Activated CD8-positive, alpha-beta memory T cell treated with anti-CD3 and anti-CD28 coated beads for 36 hours (primary cell): ENCODE data around the gene CACTIN. TPM values are rescaled to one million over a fixed set of nuclear protein-coding genes. Genes with fewer than 3 reads are reported as not detected.
"Not testable (repeated sequence)": the region's sequence is repeated elsewhere in the genome, so short reads cannot be mapped to it uniquely, and the experiment has no call there.

Experiments used
- CTCF ChIA-PET: fragments of 350-600 bp; sonication (Branson Sonifier 250); formaldehyde crosslinking; loops from one replicate; lab custom pipeline; 2021; ENCODE audit warnings: antibody characterized with exemption; lab: Charles Lee
- POLR2A ChIA-PET: fragments of 350-600 bp; sonication (Branson Sonifier 250); formaldehyde crosslinking; loops from one replicate; lab custom pipeline; 2021; ENCODE audit warnings: antibody characterized with exemption; lab: Charles Lee
- total RNA-seq, 2 experiments: library from RNA; stranded (reverse); gene quantifications; one replicate each; pipeline ENCODE4 v1.2.3, GENCODE V29; 2021

CACTIN gene
- total RNA-seq, 2 experiments from 2014 or later, result 36.7 to 38.1 TPM

DNA sequence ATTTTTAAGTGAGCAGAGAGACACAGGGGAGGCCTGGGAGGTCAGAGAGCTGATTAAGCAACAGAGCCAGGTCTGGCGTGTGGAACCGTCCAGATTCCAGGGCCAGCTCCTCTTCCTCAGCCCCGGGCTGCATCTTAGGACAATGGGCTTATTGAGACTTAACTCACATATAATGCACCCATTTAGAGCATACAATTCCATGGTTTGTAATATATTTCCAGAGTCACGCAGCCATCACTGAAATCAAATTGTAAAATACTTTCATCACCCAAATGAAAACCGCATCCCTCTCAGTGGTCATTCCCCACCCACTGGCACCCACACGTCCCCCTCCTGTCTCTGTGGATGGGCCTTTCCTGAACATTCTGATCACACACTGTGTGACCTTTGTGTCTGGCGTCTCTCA is 56.0 kb downstream of the CACTIN start:
- CTCF ChIA-PET, result interaction anchor here (0.5 to 0.7 kb wide), 2 partner anchors 70 to 106 kb away, joined by 3 read pairs; partner anchors contain the start of gene DOHH
- POLR2A ChIA-PET, result no interaction called here

GRCh38 chr19:3570042-3570441 is 56.5 kb downstream of the CACTIN start:
- CTCF ChIA-PET, result interaction anchor here (0.5 to 0.7 kb wide), 2 partner anchors 70 to 106 kb away, joined by 3 read pairs; partner anchors contain the start of gene DOHH
- POLR2A ChIA-PET, result not testable (repeated sequence)

DNA sequence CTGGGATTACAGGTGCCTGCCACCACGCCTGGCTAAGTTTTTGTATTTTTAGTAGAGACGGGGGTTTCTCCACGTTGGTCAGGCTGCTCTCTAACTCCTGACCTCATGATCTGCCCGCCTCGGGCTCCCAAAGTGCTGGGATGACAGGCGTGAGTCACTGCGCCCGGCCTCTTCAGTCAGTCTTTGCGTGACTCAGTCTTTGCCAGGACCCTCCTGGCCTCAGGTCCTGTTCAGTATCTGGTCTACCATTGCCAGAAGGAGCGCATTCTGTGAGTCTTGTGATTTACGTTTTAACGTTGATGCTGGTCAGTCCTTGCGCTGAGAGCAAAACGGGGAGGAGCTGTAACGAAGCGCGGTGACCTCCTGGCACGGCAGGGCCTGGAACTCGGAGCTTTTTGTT is 61.5 kb downstream of the CACTIN start:
- POLR2A ChIA-PET, result interaction anchor here (0.7 kb wide), 1 partner anchor 8 kb away, joined by 3 read pairs; no protein-coding TSS in a partner anchor
- CTCF ChIA-PET, result interaction anchor here (0.6 kb wide), 1 partner anchor 16 kb away, joined by 3 read pairs; no protein-coding TSS in a partner anchor

DNA sequence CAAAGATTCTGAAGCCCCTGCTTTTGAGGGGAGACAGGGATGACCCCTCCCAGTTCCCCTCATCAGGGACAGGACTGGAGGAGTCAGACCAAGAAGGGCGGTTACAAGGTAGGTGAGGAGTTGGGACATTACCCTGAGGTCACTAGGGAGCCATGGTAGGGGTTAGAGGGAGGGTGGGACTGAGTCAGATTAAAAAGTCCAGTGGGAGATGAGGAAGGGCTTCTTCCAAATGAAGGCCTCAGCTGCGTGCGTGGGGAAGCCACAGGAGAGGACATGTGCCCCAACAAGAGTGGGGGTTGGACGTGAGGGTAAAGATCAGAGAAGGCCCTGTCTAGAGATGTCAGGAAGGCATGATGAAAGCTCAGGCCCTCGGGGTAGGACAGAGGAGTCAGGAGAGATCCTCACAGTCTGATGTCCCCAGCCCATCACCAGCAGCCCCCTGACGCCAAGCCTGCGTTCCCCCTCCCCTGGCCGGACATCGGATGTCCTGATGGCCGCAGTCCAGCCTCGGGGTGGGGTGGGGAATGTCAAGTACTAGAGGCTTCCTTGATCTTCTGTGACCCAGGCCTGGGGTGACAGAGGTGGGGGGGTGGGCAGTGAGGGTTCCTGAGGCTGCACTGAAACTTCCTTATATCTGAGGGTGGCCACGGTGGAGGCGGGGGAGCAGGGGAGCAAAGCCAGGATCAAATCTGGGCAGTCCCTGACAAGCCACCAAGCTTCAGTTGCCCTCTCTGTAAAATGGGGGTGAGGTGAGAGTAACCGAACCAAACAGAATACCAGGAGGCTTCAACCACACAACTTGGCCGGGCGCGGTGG is 62.7 kb downstream of the CACTIN start:
- POLR2A ChIA-PET, result no interaction called here
- CTCF ChIA-PET, result no interaction called here

Other genes with a start within 250 kb of the CACTIN start
- gene SMIM24, start 146.3 kb downstream of the CACTIN start, total RNA-seq, result under 1 TPM; 0.31 to 0.36 TPM
- not detected for gene SMIM44, start 143.3 kb downstream of the CACTIN start, total RNA-seq
- gene DOHH, start 126.1 kb downstream of the CACTIN start, total RNA-seq, result 10 to 100 TPM; 18.8 to 21.4 TPM
- gene FZR1, start 120.5 kb downstream of the CACTIN start, total RNA-seq, result 10 to 100 TPM; 33.1 to 33.6 TPM
- under 1 TPM; 0.67 to 0.78 TPM for gene TEKTIP1, start 87.6 kb downstream of the CACTIN start, total RNA-seq
- gene MFSD12, start 69.2 kb downstream of the CACTIN start, total RNA-seq, result 100 to 1,000 TPM; 118 to 124 TPM
- gene HMG20B, start 53.8 kb downstream of the CACTIN start, total RNA-seq, result 10 to 100 TPM; 43.0 to 44.9 TPM
- under 1 TPM; 0.44 to 0.67 TPM for gene GIPC3, start 41.3 kb downstream of the CACTIN start, total RNA-seq
- gene TBXA2R, start 19.9 kb downstream of the CACTIN start, total RNA-seq, result 1 to 10 TPM; 2.7 to 3.4 TPM
- gene PIP5K1C, start 73.7 kb upstream of the CACTIN start, total RNA-seq, result 10 to 100 TPM; 29.6 to 30.3 TPM
- under 1 TPM; 0.63 to 0.94 TPM for gene TJP3, start 81.6 kb upstream of the CACTIN start, total RNA-seq
- 10 to 100 TPM; 36.9 to 39.1 TPM for gene APBA3, start 134.9 kb upstream of the CACTIN start, total RNA-seq
- gene MRPL54, start 135.9 kb upstream of the CACTIN start, total RNA-seq, result 10 to 100 TPM; 83.1 to 88.8 TPM
- not detected for gene RAX2, start 145.4 kb upstream of the CACTIN start, total RNA-seq
- 10 to 100 TPM; 36.1 to 39.3 TPM for gene MATK, start 159.6 kb upstream of the CACTIN start, total RNA-seq
- 1 to 10 TPM in 1 of 2 experiments, under 1 TPM in 1; 0.69 to 1.0 TPM for gene ZFR2, start 242.2 kb upstream of the CACTIN start, total RNA-seq